ENCODE results near the gene FCHO1. TPM values are rescaled to one million over a fixed set of nuclear protein-coding genes. Genes with fewer than 3 reads are reported as not detected.

Gene FCHO1
- total and polyA plus RNA-seq, 2 experiments from 2014 or later = 18.5 to 42.3 TPM

- H3K36me3 Mint-ChIP-seq (ENCODE audit: low read depth) = no peaks in the 10 kb centered on the region
- TF ChIP-seq NANOG (IDR thresholded peaks at IDR 0.05; ENCODE audit: borderline replicate concordance) (no peak), POLR2AphosphoS5 (IDR thresholded peaks at IDR 0.05; ENCODE audit: low read depth) (no peak), STAT1 (IDR thresholded peaks at IDR 0.05; ENCODE audit: unreplicated experiment) (no peak), CREB1 (CRISPR knock-in tag; IDR thresholded peaks at IDR 0.05; ENCODE audit: low read depth) (no peak), JUNB (IDR thresholded peaks at IDR 0.05; ENCODE audit: unreplicated experiment) (no peak), EZH2 (IDR thresholded peaks at IDR 0.05; ENCODE audit: low read depth, unreplicated experiment) (no peak), ZNF331 (CRISPR knock-in tag; IDR thresholded peaks at IDR 0.05; ENCODE audit: low read depth) (no peak), ETS1 (IDR thresholded peaks at IDR 0.05) (no peak), ZNF462 (CRISPR knock-in tag; IDR thresholded peaks at IDR 0.05) (no peak), REST (IDR thresholded peaks at IDR 0.05; ENCODE audit: unreplicated experiment) (no peak), EZH2phosphoT487 (IDR thresholded peaks at IDR 0.05; ENCODE audit: unreplicated experiment) (no peak), ZNF114 (CRISPR knock-in tag; IDR thresholded peaks at IDR 0.05) (no peak), CTCF (conservative IDR thresholded peaks at IDR 0.05; ENCODE audit: low read depth in 2 of 2) (no peak)
- H3K27me3 Mint-ChIP-seq (ENCODE audit: insufficient read depth, low read depth, poor library complexity) = peaks cover 12% of the 10 kb centered on the region
- no peak for DNase-seq (ENCODE audit: low spot score)
- H3K9me3 Mint-ChIP-seq = no peaks in the 10 kb centered on the region
- Histone ChIP-seq H3K27me3 (ENCODE audit: insufficient read depth) (no peaks in the 10 kb centered on the region), H3K79me2 (replicated peaks; ENCODE audit: insufficient read depth) (no peaks in the 10 kb centered on the region), H3K4me2 (no peak overlapping the region), H3K4me3 (no peak overlapping the region), H3K4me1 (ENCODE audit: insufficient read depth) (no peaks in the 10 kb centered on the region), H2AFZ (no peak overlapping the region), H3K27ac (ENCODE audit: low read depth) (no peak overlapping the region), H3F3A (replicated peaks; ENCODE audit: low read depth) (no peaks in the 10 kb centered on the region), H4K20me1 (replicated peaks; ENCODE audit: insufficient read depth) (no peaks in the 10 kb centered on the region), H3K36me3 (ENCODE audit: insufficient read depth) (no peaks in the 10 kb centered on the region), H3K9me2 (ENCODE audit: insufficient read depth) (no peaks in the 10 kb centered on the region)
- no peak overlapping the region for H3K27ac Mint-ChIP-seq
- peaks cover 9% of the 10 kb centered on the region for H3K4me1 Mint-ChIP-seq
- H3K4me3 Mint-ChIP-seq = no peak overlapping the region
- no peak for ATAC-seq
Observed at GRCh38 chr19:17749912-17750317, 1.4 kb upstream of the FCHO1 start.

Data from GM23338 (cell line).